Kidney epithelial cell (primary cell): ENCODE measurements around the gene GUCY2C. TPM values are rescaled to one million over a fixed set of nuclear protein-coding genes. Genes with fewer than 3 reads are reported as not detected.

ENCODE experiments used
- DNase-seq: peaks from one replicate; pipeline ENCODE4 v3.0.0-alpha.2; 2010; ENCODE audit warnings: low read depth
- H3K27me3 ChIP-seq: 2 replicates; pipeline ENCODE4 v1.6.0; 2011; ENCODE audit warnings: low read length; ENCODE audit not compliant: control insufficient read depth, insufficient read depth
- H3K36me3 ChIP-seq: 2 replicates; pipeline ENCODE4 v1.5.1; 2011; ENCODE audit warnings: low read length; ENCODE audit not compliant: control insufficient read depth, insufficient read depth
- H3K4me3 ChIP-seq: 2 replicates; pipeline ENCODE4 v1.5.1; 2011; ENCODE audit warnings: low read depth, mild to moderate bottlenecking, control low read depth, low read length
- CTCF ChIP-seq: IDR thresholded peaks from 2 replicates; pipeline ENCODE4 v1.5.1; 2011; ENCODE audit warnings: mild to moderate bottlenecking, moderate library complexity, low read length, control low read depth, inconsistent platforms; ENCODE audit not compliant: insufficient read depth, poor library complexity, severe bottlenecking
- total RNA-seq: library from RNA; depleted of rRNA; stranded (reverse); fragments of >200 nt; gene quantifications from 2 replicates; pipeline ENCODE4 v1.2.3, GENCODE V29; 2015

The GUCY2C gene
- total RNA-seq, 1 donor from 2014 or later = not detected

DNA sequence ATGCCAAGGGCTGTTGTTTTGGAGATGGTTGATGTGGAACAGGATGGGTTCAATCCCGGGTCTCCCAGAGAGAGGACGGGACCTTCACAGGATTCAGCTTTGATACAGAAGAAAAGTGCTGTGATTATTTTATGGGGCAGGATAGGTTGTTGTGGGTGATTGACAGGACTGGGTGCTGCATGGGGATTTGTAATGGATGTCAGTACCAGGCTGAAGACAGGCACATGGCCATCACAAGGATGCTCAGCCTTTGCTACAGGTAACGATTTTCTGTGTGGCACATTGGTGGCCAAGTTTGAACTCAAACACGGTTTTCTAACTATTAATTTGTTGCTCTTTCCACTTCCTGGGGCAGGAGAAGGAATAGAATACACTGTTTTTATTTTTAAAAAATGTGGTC, 4.5 kb upstream of the GUCY2C start:
- Histone ChIP-seq H3K36me3 (no peaks in the 10 kb centered on the region), H3K4me3 (no peak overlapping the region), H3K27me3 (no peaks in the 10 kb centered on the region)
- TF ChIP-seq CTCF = no peak
- no peak for DNase-seq

DNA sequence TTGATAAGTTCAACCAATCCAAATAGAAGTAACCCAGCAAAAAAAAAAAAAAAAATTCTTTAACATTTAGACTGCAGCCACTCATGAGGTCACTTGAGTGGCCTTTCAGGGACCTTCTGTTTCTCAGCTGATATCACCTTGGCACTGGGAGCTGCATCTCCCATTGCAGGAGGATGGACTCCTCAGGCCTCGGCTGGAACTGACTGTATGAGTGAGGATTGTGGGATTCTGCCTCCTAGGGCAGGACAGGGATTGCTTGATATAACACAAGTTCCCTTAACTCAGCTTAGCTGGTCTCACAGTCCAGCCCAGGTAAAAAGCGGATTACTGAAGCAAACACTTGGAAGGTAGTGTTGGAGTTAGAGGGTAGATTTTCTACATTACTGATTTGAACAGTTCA, 3.5 kb upstream of the GUCY2C start:
- no peaks in the 10 kb centered on the region for H3K36me3 ChIP-seq
- TF ChIP-seq CTCF = no peak
- no peak for DNase-seq
- no peaks in the 10 kb centered on the region for H3K27me3 ChIP-seq
- H3K4me3 ChIP-seq = no peak overlapping the region

GRCh38 chr12:14698555-14698954, 2.2 kb upstream of the GUCY2C start:
- H3K4me3 ChIP-seq = no peak overlapping the region
- no peak for DNase-seq
- no peaks in the 10 kb centered on the region for H3K36me3 ChIP-seq
- no peak for TF ChIP-seq CTCF
- no peaks in the 10 kb centered on the region for H3K27me3 ChIP-seq

GRCh38 chr12:14695715-14696141, 671 bp downstream of the GUCY2C start:
- Histone ChIP-seq H3K36me3 (no peaks in the 10 kb centered on the region), H3K4me3 (no peak overlapping the region), H3K27me3 (no peaks in the 10 kb centered on the region)
- TF ChIP-seq CTCF = no peak
- no peak for DNase-seq

DNA sequence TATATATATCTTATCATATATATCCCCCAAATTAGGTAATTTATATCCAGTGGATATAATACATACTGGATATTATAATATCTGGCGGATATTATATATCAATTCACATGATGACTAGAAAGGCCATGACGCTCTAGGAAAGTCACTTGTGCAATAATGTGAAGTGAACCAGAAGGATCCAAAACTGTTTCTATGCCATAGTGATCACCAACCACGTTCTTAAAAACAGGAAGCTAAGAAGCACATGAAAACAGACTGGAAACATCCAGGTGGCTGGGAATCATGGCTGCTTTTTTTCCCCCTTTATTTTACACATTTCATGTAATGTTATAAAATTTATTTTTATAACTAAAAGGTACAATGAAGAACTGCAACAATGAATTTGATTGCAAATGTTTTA, 1.4 kb downstream of the GUCY2C start:
- Histone ChIP-seq H3K36me3 (no peaks in the 10 kb centered on the region), H3K27me3 (no peaks in the 10 kb centered on the region), H3K4me3 (no peak overlapping the region)
- no peak for DNase-seq
- TF ChIP-seq CTCF = no peak

GRCh38 chr12:14694145-14694714, 2.2 kb downstream of the GUCY2C start:
- Histone ChIP-seq H3K36me3 (no peaks in the 10 kb centered on the region), H3K4me3 (no peak overlapping the region), H3K27me3 (no peaks in the 10 kb centered on the region)
- no peak for DNase-seq
- TF ChIP-seq CTCF = no peak
